GM12892 (cell line): ENCODE measurements around the gene IMMP2L.

Experiments used
- DNase-seq: peaks from one replicate; pipeline ENCODE4 v3.0.0; 2011; ENCODE audit not compliant: insufficient read length
- FAIRE-seq: peaks from 2 replicates; lab custom pipeline; 2011; peaks lifted over from hg19 to GRCh38; lab: Jason Lieb, UNC
- POLR2A ChIP-seq: IDR thresholded peaks from 2 replicates; pipeline ENCODE4 v1.6.1; 2011; ENCODE audit warnings: low read depth, low read length, control low read depth
- POLR2AphosphoS5 ChIP-seq: IDR thresholded peaks from 2 replicates; pipeline ENCODE4 v1.6.1; 2011; ENCODE audit warnings: low read depth, low read length, control low read depth
- TAF1 ChIP-seq: IDR thresholded peaks from 2 replicates; pipeline ENCODE4 v1.6.1; 2011; ENCODE audit warnings: low read depth, mild to moderate bottlenecking, control low read depth, low read length, borderline replicate concordance

The IMMP2L gene

GRCh38 chr7:111053035-111053434 lies 509.3 kb downstream of the IMMP2L start:
- FAIRE-seq: no peak
- no peak for DNase-seq
- TF ChIP-seq POLR2A (no peak), TAF1 (no peak), POLR2AphosphoS5 (no peak)

GRCh38 chr7:111051832-111052231 lies 510.5 kb downstream of the IMMP2L start:
- DNase-seq (no peak), FAIRE-seq (no peak)
- no peak for TF ChIP-seq POLR2AphosphoS5
- no peak for TF ChIP-seq POLR2A
- no peak for TF ChIP-seq TAF1

GRCh38 chr7:111050875-111051416 lies 511.3 kb downstream of the IMMP2L start:
- TF ChIP-seq POLR2AphosphoS5: no peak
- DNase-seq: no peak
- FAIRE-seq: no peak

GRCh38 chr7:111049971-111050680 lies 512.2 kb downstream of the IMMP2L start:
- no peak for FAIRE-seq
- DNase-seq: no peak
- no peak for TF ChIP-seq TAF1
- TF ChIP-seq POLR2A: no peak
- no peak for TF ChIP-seq POLR2AphosphoS5

GRCh38 chr7:111047595-111047994 lies 514.7 kb downstream of the IMMP2L start:
- FAIRE-seq (no peak), DNase-seq (no peak)
- TF ChIP-seq POLR2A (no peak), TAF1 (no peak), POLR2AphosphoS5 (no peak)

- FAIRE-seq (no peak), DNase-seq (no peak)
- TF ChIP-seq POLR2AphosphoS5 (no peak), TAF1 (no peak), POLR2A (no peak)
These were observed 516.8 kb downstream of the IMMP2L start for GRCh38 chr7:111045449-111045848.

- DNase-seq (no peak), FAIRE-seq (no peak)
- TF ChIP-seq TAF1: no peak
- TF ChIP-seq POLR2AphosphoS5: no peak
- TF ChIP-seq POLR2A: no peak
These were observed 518.7 kb downstream of the IMMP2L start for GRCh38 chr7:111043561-111043960.

GRCh38 chr7:111042842-111043241 lies 519.5 kb downstream of the IMMP2L start:
- no peak for FAIRE-seq

GRCh38 chr7:111041577-111041976 lies 520.7 kb downstream of the IMMP2L start:
- FAIRE-seq (no peak), DNase-seq (no peak)
- TF ChIP-seq POLR2AphosphoS5 (no peak), POLR2A (no peak), TAF1 (no peak)

More at GRCh38 chr7:111042842-111043241, 519.5 kb downstream of the IMMP2L start:
- no peak for TF ChIP-seq POLR2A
- TF ChIP-seq POLR2AphosphoS5: no peak
- no peak for TF ChIP-seq TAF1
- DNase-seq: no peak

- DNase-seq (no peak), FAIRE-seq (no peak)
- no peak for TF ChIP-seq TAF1
- no peak for TF ChIP-seq POLR2A
- no peak for TF ChIP-seq POLR2AphosphoS5
These were observed 524.1 kb downstream of the IMMP2L start for GRCh38 chr7:111038185-111038584.

- TF ChIP-seq POLR2A (no peak), TAF1 (no peak), POLR2AphosphoS5 (no peak)
- no peak for DNase-seq
- FAIRE-seq: no peak
These were observed 530.4 kb downstream of the IMMP2L start for GRCh38 chr7:111031916-111032315.

- no peak for TF ChIP-seq POLR2AphosphoS5
- TF ChIP-seq TAF1: no peak
- no peak for TF ChIP-seq POLR2A
- no peak for FAIRE-seq
- DNase-seq: no peak
These were observed 532.0 kb downstream of the IMMP2L start for GRCh38 chr7:111030336-111030735.
